NCI-H82 treated with DMSO at 0.1 percent for 48 hours (cell line): ENCODE results near the gene MICAL2.

Experiments
- DNase-seq: peaks from one replicate; lab custom pipeline; 2025; ENCODE audit not compliant: unreplicated experiment; lab: John Stamatoyannopoulos, UW

The MICAL2 gene

DNA sequence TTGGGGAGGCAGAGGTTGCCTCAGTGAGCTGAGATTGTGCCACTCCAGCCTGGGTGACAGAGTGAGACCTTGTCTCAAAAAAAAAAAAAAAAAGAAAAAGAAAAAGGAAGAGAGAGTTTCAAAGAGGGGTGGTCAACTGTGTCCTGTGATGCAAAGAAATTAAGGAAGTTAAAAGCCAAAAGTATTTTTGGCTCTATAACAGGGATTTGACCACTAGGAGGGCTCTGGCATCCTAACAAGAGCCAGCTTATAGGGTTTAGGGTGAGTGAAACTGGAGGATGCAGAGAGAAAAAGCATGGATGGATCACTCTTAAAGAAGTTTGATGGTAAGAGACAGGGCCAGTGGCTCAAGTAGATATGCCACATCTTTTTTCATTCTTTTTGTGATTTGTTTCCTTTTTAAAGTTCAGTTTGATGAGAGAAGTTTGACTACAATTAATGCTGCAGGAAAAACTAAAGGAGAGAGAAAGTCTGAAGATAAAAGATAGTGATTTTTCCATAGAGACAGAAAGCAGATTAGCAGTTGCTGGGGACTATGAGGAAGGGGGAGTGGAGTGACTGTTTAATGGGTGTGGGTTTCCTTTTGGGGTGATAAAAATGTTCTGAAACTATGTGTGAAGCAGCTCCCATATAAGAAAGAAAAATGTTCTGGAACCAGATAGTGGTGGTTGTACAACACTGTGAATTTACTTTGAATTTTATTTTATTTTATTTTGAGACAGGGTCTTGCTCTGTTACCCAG lies 11.1 kb upstream of the MICAL2 start:
- DNase-seq: no peak

- no peak for DNase-seq
Measured at GRCh38 chr11:12100429-12100828, 10.0 kb upstream of the MICAL2 start.

GRCh38 chr11:12100841-12101242 lies 9.5 kb upstream of the MICAL2 start:
- no peak for DNase-seq

GRCh38 chr11:12101318-12101717 lies 9.1 kb upstream of the MICAL2 start:
- no peak for DNase-seq

DNA sequence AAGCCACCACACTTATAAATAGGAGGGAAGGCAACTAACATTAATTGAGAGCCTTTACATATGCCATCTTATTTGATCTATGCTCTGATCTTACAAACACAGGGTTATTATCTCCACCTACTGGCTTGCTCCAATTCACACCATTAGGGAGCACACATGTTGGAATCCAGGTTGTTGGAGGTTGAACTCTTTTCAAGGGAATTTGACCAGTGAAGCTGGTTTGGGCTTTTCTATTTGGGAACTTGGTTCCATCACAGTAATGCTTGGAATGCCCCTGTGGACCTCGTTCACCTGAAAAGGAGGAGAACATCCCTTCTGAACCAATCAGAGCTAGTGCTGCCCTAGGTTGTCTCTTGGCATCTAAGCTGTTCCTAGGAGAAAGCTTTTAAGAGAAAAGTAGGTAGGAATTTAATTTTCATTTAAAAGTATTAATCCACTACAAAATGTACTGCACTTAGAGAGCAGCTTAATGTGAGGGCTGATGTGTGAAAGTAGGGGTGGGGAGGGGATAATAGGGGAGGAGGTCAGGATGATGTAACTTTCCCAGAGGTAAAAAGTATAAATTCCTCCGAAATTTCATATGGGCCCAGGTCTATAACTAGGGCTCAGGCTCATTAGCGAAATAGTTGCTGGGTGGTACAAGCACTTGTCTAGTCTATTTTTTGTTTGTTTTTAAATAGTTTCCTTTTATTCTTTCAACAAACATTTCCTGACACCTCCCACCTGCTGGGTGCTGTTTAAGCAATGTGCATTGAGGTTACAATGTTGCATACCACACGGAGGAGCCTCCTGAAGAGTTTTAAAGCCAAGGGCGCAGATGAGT lies 7.6 kb upstream of the MICAL2 start:
- DNase-seq: no peak

- DNase-seq: no peak
Measured at GRCh38 chr11:12103411-12104225, 6.8 kb upstream of the MICAL2 start.

GRCh38 chr11:12105471-12105870 lies 4.9 kb upstream of the MICAL2 start:
- DNase-seq: no peak

- DNase-seq: no peak
Measured at GRCh38 chr11:12106101-12106500, 4.3 kb upstream of the MICAL2 start.

- no peak for DNase-seq
Measured at GRCh38 chr11:12106501-12106900, 3.9 kb upstream of the MICAL2 start.

DNA sequence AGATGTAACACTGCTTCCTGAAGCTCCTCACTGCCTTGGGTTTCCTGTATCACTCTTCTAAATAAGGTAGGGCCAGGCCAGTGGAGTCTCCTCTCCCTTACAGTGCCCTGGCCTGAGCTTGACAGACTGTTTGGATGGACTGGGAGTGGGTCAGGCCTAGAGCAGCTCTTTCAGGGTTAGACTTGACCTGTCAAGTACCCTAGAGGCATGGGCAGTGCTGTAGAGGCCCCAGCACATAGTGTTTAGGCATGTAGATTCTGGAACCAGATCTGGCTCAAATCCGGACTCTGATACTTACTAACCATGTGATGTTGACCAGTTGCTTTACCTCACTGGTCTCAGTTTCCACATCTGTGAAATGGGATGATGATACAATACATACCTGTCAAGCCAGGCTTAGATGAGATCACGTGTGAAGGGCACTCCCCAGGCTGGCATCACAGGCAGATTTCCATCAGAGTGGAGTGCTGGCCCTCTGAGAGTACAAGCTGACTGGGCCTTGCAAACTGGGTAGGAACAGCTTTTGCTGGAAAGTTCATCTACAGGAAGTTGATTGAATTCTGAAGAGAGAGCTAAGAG lies 1.4 kb upstream of the MICAL2 start:
- DNase-seq: no peak

GRCh38 chr11:12109591-12110196 lies 696 bp upstream of the MICAL2 start:
- no peak for DNase-seq

DNA sequence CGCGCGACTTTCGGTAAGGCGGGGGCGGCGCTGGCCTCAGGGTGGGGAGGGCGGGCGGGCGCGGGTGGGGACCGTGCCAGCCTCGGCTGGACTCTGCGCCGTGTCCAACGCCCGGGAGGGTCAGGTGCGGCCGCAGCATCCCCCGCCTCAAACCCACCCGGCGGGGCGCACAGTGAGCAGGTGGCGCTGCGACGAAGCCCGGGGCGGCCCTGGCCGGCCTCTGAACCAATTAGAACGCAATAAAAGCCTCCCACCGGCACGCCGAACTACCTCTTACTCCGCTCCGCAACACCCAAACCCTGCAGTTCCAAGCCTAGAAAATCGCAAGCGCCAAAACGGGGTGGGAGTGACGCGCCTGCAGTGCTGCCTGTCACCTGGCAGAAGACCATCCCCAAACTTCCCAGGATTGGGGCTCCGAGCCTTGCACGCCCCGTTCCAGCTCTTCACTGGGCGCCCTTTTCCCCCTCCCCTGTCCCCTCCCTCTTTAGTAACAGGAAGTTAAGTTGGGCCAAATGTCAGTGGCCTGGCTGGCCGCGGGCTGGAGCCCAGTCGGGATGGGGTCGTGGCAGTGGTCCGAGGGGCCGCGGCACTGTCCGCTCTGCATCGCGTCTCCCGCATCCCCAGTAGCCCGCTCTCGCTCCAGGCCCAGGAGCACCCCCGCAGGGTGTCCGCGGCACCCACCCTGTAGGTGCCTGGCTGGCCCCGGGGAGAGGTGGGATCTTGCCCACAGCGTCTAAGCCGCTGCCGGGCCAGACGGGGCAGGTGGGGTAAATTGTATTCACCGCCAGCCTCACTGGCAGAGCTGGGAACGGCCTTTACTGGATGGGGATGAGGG lies 541 bp downstream of the MICAL2 start:
- DNase-seq: no peak

DNA sequence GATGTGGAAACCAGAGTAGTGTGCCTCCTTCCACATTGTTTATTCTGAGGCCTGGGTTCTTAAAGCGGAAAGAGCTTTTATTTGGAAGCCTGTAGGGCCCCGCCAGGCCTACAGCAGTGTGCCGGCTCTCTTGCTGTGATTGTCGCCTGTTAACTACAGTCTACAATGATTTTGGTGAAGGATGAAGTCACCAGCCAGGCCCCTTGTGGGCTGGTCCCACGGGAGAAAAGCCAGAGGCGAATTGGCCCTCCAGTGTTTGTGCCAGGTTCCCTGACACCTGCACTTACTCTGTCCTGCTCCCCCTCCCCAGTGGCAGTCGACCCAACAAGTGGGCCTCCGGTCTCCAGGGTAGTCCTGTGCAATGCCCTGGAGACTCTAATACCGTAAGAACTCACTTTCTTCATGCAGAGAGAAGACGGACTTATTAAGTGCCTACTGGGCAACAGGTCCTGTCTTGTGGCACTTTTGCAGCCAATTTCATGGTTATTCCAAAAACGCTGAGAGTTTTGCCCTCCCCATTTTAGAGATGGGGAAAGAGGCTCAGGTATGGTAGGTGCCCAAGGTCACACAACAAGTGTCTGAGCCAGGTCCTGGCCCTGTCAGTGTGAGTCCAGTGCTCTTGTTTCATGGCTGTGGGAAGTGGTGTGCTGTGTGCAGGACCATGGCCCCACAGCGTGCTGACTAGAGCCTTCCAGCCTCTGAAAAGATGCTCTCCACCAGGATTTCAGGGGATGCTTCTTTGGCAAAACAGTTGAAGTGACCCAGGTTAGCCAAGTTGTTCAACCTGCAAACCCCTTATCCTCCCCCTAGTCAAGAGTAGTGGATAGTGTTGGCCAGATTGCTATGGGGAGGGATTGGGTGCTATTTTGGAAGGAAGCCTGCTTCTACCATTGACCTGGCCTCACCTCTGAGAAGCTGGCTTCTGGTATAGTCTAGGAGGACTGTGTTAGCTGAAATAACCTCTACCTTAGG lies 1.4 kb downstream of the MICAL2 start:
- DNase-seq: no peak

DNA sequence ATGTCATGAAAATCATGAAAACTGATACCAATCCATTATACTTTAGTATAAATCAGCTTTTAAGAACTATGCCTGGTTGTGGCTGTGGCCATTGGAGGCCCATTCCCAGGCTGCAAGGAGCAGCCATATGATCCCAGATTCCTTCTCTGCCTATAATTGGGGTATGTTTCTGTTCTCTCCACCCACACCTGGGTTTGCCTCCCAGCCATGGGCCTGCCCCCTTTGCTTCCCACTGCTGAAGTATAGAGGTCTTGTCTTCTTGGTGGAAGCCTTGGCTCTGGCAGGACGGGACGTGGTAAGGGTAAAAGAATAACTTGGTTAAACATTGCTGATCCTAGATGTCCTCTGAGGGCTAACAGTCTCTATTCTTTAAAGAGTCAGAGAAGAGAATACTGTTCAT lies 2.4 kb downstream of the MICAL2 start:
- DNase-seq: no peak

GRCh38 chr11:12113294-12113693 lies 2.9 kb downstream of the MICAL2 start:
- DNase-seq: no peak

DNA sequence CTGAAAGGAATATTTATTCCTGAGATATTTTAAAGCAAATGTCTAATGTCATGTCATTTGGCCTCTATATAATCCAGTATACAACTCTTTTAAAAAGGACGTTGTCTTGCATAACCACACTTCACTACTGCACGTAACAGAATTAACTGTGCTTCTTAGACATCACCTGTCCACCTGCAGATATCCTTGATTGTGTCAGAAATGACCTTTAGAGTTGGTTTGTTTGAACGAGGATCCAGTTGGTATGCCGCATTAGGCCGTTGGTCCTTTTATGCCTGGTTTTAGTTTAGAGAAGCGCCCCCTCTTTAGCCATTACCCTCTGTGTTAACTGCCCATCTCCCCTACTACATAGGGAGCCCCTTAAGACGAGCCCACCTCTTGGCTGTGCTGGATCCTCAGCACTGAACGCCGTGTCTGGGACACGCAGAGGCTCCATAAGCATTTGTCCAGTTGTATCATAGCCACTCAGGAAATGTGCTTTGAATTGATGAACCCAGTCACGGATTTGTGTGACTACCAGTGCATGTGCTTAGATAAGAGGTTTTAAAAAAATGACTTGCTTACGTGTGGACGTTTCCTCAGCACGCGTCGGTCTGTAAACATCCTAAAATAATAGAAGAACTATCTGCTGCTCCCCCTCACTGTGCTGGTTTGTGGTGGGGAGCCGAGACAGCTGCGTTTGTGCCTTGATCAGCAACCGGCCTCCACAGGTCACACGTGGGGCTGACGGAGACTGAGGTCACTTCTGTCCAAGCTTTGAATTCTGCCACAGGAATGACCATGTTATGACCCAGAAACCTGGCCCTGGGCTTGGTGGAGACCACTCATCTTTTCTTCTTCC lies 4.0 kb downstream of the MICAL2 start:
- DNase-seq: no peak

DNA sequence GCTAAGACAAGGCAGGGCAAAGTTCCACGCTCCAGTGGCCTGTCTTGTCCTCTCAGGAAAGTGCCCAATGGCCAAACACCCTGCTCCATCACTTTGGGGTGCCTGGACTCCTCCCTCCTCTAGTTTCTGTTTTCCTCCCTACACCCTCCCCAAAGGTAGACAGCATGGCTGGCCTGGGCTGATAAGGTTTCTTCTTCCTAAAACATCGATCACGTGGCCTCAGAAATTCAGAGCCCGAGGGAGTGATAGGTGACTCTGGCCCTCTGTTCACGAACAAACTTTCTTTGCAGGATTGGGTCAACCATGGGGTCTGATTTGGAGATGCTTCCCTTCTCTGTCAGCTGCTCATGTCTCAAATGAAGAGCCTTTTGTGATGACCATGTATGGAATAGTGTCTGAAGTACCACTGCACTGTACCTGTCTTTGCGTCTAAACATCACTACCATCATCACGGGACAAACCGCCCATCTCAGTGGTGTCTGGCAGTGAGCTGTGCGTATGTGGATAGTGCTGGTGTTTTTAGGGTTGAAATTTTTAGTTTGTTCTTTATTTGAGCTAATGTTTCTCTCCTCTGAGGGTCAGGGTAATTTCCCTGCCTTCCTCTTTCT lies 6.1 kb downstream of the MICAL2 start:
- DNase-seq: no peak

GRCh38 chr11:12117200-12117599 lies 6.8 kb downstream of the MICAL2 start:
- DNase-seq: no peak
